DND-41 (cell line): ENCODE measurements around the gene PTPDC1.

Source experiments
- CTCF ChIP-seq: IDR thresholded peaks from 2 replicates; pipeline ENCODE4 v1.5.1; 2012; ENCODE audit warnings: borderline replicate concordance, low read length, moderate library complexity, mild to moderate bottlenecking; ENCODE audit not compliant: poor library complexity, severe bottlenecking; ENCODE audit errors: extremely low read depth
- EZH2 ChIP-seq: IDR thresholded peaks from 3 replicates; pipeline ENCODE4 v1.6.1; 2012; ENCODE audit warnings: borderline replicate concordance, low read depth, mild to moderate bottlenecking, moderate library complexity, low read length, inconsistent platforms; ENCODE audit not compliant: severe bottlenecking

DNA sequence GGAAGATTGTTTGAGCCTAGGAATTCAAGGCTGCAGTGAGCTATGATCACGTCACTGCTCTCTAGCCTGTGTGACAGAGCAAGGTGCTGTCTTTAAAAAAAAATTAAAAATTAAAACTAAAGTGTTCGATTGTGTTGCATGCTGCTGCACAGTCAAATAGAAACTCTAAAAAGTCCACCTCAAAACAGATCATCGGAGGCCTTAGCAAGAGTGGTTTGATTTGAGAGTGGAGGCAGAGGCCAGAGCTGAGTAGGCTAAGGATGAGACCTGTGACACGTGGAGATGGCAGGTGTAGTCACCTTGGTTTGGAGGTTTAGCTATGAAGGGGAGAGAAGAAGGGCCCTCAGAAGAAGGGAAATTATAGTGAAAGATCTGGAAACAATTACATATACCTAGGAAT is 2.8 kb upstream of the PTPDC1 start:
- TF ChIP-seq CTCF (no peak), EZH2 (no peak)
